HG03565 (cell line): ENCODE measurements around the gene CAMTA1.

ENCODE experiments used
- ATAC-seq: cut with Tn5 transposase; IDR thresholded peaks from one replicate; pipeline ENCODE4 v1.9.1; 2021; ENCODE audit warnings: mild to moderate bottlenecking, moderate library complexity; ENCODE audit not compliant: unreplicated experiment

Gene CAMTA1

DNA sequence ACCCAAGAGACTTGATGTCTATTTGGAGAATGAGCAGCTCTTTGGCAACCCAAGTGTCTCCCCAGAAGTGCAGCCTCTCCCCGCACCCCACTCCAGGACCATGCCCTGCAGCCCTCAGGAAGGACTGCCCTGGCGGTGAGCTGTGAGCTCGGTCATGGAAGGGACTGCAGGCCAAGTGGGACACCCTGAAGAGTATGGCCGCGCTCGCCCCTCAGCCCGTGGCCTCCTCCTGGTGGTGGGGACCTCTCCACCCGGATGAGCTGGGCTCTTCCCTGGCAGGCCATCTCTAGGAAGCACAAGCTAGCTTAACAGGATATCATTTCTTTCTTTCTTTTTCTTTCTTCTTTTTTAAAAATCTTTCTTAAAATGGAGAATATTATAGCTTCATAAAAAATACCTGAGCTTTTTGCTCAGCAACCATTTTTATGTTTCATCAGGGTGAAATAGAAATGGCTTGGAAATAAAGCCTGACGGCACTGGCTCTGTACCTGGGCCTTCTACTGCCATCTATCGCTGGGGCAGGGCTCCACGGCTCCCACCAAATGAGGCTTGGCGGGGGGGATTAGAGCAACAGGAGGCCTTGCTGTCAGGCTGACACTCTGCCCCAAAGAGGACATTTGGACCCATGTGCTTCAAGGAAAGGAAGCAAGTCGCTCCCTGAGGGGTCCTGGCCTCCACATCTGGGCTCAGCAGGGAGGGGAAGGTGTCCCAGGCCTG lies 689.7 kb downstream of the CAMTA1 start:
- ATAC-seq: no peak

DNA sequence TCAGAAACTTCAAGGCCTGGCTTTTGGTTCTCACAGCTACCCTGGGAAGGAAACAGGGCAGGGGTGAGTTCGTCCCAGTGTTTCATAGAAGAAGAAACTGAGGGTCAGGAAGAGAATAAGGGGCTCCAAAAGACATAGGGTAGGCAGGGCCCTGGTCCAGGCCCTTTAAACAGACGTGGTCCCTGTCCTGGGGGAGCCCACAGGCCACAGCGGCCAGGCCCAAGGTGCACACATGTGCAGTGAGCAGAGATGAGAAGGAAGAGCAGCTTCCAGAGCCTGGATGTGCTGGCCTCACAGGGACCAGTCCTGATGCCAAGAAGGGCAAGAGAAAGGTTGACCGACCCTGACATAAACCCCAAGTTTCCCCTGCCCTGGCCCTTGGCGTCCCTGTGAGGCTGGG lies 690.4 kb downstream of the CAMTA1 start:
- ATAC-seq: no peak

GRCh38 chr1:7476402-7476801 lies 691.1 kb downstream of the CAMTA1 start:
- ATAC-seq: no peak

DNA sequence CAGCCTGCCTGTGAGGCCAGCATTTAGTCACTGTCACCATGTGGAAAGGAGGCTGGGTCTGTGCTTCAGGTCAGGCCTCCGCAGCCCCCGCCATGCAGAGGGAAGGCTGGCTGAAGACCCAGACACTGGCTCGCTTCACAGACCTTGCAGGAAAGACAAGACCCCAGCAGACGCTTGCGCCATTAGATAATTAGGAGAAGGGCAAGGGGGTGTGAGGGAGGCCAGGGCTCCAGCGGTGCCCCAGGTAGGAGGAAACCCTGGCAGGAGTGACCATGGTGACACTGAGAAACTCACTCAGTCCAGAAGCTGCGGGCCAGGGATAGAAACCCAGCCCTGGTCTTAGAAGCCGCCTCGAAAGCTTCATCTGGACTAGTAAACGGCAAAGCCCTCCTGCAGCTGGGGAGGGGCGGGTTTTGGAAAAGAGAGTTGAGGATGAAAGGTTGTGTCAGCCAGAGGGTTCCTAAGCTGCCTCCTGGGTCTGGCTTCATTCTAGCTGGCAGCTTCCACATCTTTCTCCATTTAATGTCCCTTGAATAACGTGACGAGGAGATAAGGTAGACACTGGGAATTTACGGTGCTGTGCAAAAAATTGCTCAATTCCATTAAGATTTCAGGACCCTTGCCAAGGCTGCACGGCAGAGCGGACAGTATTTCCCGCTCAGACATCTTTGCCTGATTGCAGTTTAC lies 691.8 kb downstream of the CAMTA1 start:
- no peak for ATAC-seq

- no peak for ATAC-seq
Measured at GRCh38 chr1:7477593-7477992, 692.3 kb downstream of the CAMTA1 start.

DNA sequence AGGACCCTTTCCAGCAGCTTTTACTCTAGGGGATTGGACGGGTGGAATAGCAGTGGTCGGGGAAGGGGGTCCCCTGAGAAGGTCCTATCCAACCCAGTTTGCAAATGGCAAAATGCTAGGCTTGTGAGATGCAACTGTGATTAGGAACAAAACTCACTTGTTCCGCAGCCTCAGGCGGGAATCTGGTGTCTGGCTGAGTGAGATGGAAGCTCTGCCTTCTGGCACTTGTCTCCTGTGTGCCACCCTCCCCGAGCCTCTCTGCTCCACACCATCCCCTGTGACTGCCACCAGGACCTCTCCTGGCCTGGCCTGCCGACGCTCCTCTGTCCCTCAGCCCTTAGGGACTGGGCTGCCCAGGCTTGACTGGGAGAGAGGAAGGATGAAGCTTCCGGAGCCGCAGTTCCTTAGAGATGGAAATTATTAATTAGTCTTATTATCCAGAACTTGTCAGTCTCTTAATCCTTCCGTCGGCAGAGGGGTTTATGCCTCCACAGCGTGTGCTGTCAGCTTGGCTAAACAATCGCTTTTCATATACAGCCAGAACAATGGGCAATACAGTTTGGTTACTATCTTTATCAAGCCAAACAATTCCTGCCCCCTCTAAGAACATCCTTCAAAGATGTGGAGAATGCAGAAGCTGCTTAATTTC lies 693.0 kb downstream of the CAMTA1 start:
- ATAC-seq: no peak

DNA sequence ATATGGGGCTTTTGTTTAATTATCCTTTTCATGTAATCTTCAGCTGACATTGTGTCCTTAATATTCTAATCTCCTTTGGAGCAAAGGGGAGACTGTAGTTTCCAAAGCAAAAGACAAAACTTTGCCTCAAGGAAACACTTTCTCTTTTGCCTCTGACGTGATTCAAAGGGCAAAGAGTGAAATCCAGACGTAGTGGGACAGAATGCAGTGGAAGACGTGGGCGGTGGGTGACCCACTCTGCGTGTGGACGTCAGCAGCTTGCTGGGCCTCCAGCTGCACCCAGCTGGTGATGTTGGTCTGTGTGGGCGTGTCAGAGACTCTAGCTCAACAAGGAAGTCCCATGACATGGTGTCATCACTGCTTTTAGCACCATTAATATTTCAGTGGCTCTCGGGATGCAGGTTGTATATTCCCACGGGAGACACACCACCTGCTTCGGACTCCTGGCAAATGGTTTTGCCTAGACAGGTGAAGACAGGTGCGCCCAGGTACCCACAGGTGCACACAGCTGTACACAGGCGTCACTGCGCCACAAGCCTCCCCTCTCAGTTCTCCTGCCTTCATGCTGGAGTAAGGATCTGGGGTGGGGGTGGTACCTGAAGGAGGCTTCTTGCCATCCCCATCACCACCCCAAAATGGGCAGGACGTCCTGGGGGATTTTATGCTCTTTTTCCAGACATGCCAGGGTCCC lies 693.7 kb downstream of the CAMTA1 start:
- no peak for ATAC-seq

- ATAC-seq: no peak
Measured at GRCh38 chr1:7479571-7479970, 694.3 kb downstream of the CAMTA1 start.

DNA sequence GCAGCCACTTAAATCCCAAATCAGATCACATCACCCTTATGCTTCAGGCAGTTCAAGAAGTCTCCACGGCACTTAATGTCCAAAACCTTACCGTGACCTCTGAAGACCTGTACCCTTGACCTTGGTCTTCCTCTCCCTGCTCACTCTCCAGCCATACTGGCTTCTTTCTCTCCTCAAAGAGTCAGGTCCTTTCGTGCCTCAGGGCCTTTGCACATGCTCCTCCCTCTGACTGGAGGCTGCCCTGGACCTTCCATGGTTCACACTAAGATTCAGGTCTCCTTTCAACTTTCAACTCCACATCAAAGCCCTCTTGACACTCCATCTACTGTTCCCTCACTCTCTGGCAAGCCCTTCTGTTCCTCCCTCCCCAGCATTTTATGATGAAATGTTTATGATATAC lies 695.9 kb downstream of the CAMTA1 start:
- ATAC-seq: no peak

DNA sequence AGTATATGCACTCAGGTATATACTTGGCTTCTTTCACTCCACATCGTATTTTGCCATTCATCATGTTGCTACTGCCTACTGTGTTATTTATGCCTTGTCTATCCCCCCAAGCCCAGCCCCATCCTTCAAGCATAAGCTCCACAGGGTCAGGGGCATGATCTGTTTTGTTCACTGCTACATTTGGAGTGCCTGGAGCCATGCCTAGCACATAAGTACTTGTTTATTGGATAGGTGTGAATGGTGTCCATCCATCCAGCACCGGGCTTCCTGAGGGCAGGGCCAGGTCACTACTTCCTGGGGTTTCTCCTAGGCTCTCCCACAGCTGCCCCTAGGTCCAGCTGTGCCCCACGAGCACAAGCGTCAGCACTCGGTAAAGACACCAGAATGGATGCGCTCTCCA lies 696.8 kb downstream of the CAMTA1 start:
- no peak for ATAC-seq

- ATAC-seq: no peak
Measured at GRCh38 chr1:7482772-7483495, 697.7 kb downstream of the CAMTA1 start.

- no peak for ATAC-seq
Measured at GRCh38 chr1:7483634-7484383, 698.6 kb downstream of the CAMTA1 start.

GRCh38 chr1:7485086-7485780 lies 700.0 kb downstream of the CAMTA1 start:
- no peak for ATAC-seq

DNA sequence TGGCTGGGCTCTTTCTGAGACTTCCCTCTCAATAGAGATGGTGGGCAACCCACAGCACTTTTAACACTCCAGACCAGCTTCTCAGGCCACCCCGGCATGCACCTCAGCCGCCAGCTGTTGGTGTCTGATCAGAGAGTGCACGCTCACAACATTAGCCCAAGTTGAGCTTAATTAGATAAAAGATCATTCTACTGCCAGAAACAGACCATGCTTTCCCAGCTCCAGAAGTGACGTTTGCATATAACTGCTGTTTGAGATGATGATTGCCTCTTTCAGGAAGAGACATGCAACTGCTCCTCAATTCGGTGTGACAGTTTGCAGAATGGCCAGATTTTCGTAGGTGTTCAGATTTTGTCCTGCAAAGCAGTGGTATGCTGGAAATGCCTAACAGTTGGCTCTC lies 700.6 kb downstream of the CAMTA1 start:
- ATAC-seq: no peak

GRCh38 chr1:7487766-7488474 lies 702.7 kb downstream of the CAMTA1 start:
- ATAC-seq: no peak

DNA sequence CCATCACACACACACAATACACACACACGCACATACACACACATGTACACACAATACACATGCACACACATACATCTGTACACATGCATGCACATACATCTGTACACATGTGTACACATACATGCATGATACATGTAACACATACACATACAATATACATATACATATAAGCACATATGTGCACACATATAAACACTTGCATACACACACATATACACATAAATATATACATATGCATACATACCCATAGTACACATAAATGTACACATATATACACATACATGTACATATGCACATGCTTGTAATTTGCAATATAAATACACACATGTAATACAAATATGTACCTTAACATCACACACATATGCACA lies 703.2 kb downstream of the CAMTA1 start:
- ATAC-seq: no peak

DNA sequence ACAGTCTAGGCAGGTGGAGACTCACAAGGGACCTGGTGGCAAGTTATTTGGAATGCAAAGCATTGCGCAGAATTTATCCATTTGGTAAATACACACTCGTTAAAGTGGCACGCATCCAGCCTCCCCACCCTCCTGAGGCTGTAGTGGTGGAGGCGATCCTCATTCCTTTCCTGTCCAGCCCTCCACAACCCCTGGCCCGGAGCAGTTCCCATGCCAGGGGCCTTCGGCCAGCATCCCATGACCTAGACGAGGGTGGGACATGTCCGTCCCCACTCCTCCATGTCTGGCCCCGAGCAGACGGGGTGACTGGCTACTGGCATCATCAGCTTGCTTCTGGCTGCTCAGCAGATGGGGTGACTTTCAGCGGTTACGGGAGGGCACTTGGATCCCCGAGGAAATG lies 704.3 kb downstream of the CAMTA1 start:
- ATAC-seq: no peak

- ATAC-seq: no peak
Measured at GRCh38 chr1:7490576-7490975, 705.3 kb downstream of the CAMTA1 start.
